Ovary (tissue), 3 donors: ENCODE data around the gene HSPB7.

Experiments
- CTCF ChIP-seq, 3 donors: fragments of 450-650 bp in 2 of 3; fragments of 200-600 bp in 1 of 3; IDR thresholded peaks; one replicate each; pipeline versions ENCODE4 v1.5.1 to v1.8.0; 2016 to 2022; ENCODE audit warnings: antibody characterized with exemption in 3 of 3, mild to moderate bottlenecking in 1 of 3
- POLR2A ChIP-seq: fragments of 450-650 bp; IDR thresholded peaks from one replicate; pipeline ENCODE4 v1.6.1; 2017; ENCODE audit warnings: antibody characterized with exemption, mild to moderate bottlenecking, moderate library complexity
- donor health status: DM: no; HTN: no; CAD: no.

GRCh38 chr1:15985611-15986297, 32.1 kb downstream of the HSPB7 start:
- TF ChIP-seq CTCF (IDR thresholded peaks at IDR 0.05) (no peak), POLR2A (no peak)
